ENCODE measurements around the gene PCMT1. TPM values are rescaled to one million over a fixed set of nuclear protein-coding genes. Genes with fewer than 3 reads are reported as not detected.

PCMT1 gene
- total and polyA plus RNA-seq, 2 donors (not counting 1 experiment from before 2014, with no cell fraction given) = 30.3 to 46.4 TPM

GRCh38 chr6:149782337-149782736, 32.8 kb downstream of the PCMT1 start:
- Mint-ChIP-seq H3K4me3 (no peak overlapping the region), H3K27me3 (no peaks in the 10 kb centered on the region), H3K4me1 (no peaks in the 10 kb centered on the region), H3K9me3 (ENCODE audit: insufficient read depth) (no peaks in the 10 kb centered on the region), H3K27ac (no peak overlapping the region)
- H3K79me2 ChIP-seq (ENCODE audit: control insufficient read depth, insufficient read depth, low read length) = peaks cover 2% of the 10 kb centered on the region
- H3K27ac ChIP-seq (ENCODE audit: low read length in 2 of 2) = no peak overlapping the region
- DNase-seq (no peak), ATAC-seq (ENCODE audit: low read depth) (no peak)
- H2AFZ ChIP-seq (ENCODE audit: insufficient read depth, low read depth, low read length, poor library complexity, severe bottlenecking) = no peak overlapping the region
- no peak overlapping the region for H3K9ac ChIP-seq (ENCODE audit: low read length)
- H4K20me1 ChIP-seq (ENCODE audit: control insufficient read depth, insufficient read depth, low read length, poor library complexity, severe bottlenecking) = no peaks in the 10 kb centered on the region
- no peak overlapping the region for H3K4me3 ChIP-seq (ENCODE audit: control extremely low read depth in 1 of 5, extremely low read depth in 1 of 5, insufficient read depth in 1 of 5, low read depth in 2 of 5, low read length in 4 of 5)
- 100% methylated on average over 1 of the region's 2 CpGs for WGBS (ENCODE audit: insufficient coverage)
- peaks cover 0 to 32% of the 10 kb centered on the region in 2 experiments for H3K36me3 ChIP-seq (replicated peaks in 1 of 2; ENCODE audit: control extremely low read depth in 1 of 2, control insufficient read depth in 1 of 2, extremely low read depth in 1 of 2, insufficient read depth in 2 of 2, low read length in 1 of 2)
- TF ChIP-seq CTCF (IDR thresholded peaks at IDR 0.05) (no peak), EZH2 (IDR thresholded peaks at IDR 0.05; ENCODE audit: borderline replicate concordance, insufficient read depth, low read depth, low read length, poor library complexity, severe bottlenecking) (no peak)
- intact Hi-C loops (cut with micrococcal nuclease) = no loop called here
- POLR2A ChIA-PET = no interaction called here
- no peaks in the 10 kb centered on the region for H3K27me3 ChIP-seq (replicated peaks in 1 of 4; ENCODE audit: control extremely low read depth in 1 of 4, control insufficient read depth in 3 of 4, insufficient read depth in 4 of 4, low read length in 3 of 4)
- no peak overlapping the region for H3K4me2 ChIP-seq (replicated peaks; ENCODE audit: low read depth, low read length, poor library complexity, severe bottlenecking)
- H3K4me1 ChIP-seq (ENCODE audit: control insufficient read depth in 2 of 2, insufficient read depth in 2 of 2, low read length in 2 of 2) = no peaks in the 10 kb centered on the region
- no peaks in the 10 kb centered on the region for H3K9me3 ChIP-seq (ENCODE audit: control extremely low read depth in 1 of 3, control insufficient read depth in 2 of 3, insufficient read depth in 1 of 3, low read length in 2 of 3)
- CTCF ChIA-PET = no interaction called here

GRCh38 chr6:149783551-149783950, 34.0 kb downstream of the PCMT1 start:
- POLR2A ChIA-PET = interaction anchor here (0.5 kb wide), 1 partner anchor 434 kb away, joined by 4 read pairs; no protein-coding TSS in a partner anchor
- Histone ChIP-seq H3K9ac (ENCODE audit: low read length) (no peak overlapping the region), H3K27me3 (replicated peaks in 1 of 4; ENCODE audit: control extremely low read depth in 1 of 4, control insufficient read depth in 3 of 4, insufficient read depth in 4 of 4, low read length in 3 of 4) (no peaks in the 10 kb centered on the region), H3K36me3 (replicated peaks in 1 of 2; ENCODE audit: control extremely low read depth in 1 of 2, control insufficient read depth in 1 of 2, extremely low read depth in 1 of 2, insufficient read depth in 2 of 2, low read length in 1 of 2) (peaks cover 0 to 30% of the 10 kb centered on the region in 2 experiments), H2AFZ (ENCODE audit: insufficient read depth, low read depth, low read length, poor library complexity, severe bottlenecking) (no peak overlapping the region), H3K4me2 (replicated peaks; ENCODE audit: low read depth, low read length, poor library complexity, severe bottlenecking) (no peak overlapping the region), H3K27ac (ENCODE audit: low read length in 2 of 2) (no peak overlapping the region), H3K79me2 (ENCODE audit: control insufficient read depth, insufficient read depth, low read length) (peaks cover 2% of the 10 kb centered on the region), H3K4me3 (ENCODE audit: control extremely low read depth in 1 of 5, extremely low read depth in 1 of 5, insufficient read depth in 1 of 5, low read depth in 2 of 5, low read length in 4 of 5) (no peak overlapping the region), H4K20me1 (ENCODE audit: control insufficient read depth, insufficient read depth, low read length, poor library complexity, severe bottlenecking) (no peaks in the 10 kb centered on the region), H3K4me1 (ENCODE audit: control insufficient read depth in 2 of 2, insufficient read depth in 2 of 2, low read length in 2 of 2) (no peaks in the 10 kb centered on the region), H3K9me3 (ENCODE audit: control extremely low read depth in 1 of 3, control insufficient read depth in 2 of 3, insufficient read depth in 1 of 3, low read length in 2 of 3) (no peaks in the 10 kb centered on the region)
- Mint-ChIP-seq H3K4me1 (no peaks in the 10 kb centered on the region), H3K27ac (no peak overlapping the region), H3K4me3 (no peak overlapping the region), H3K27me3 (no peaks in the 10 kb centered on the region), H3K9me3 (ENCODE audit: insufficient read depth) (no peaks in the 10 kb centered on the region)
- CTCF ChIA-PET = no interaction called here
- TF ChIP-seq EZH2 (IDR thresholded peaks at IDR 0.05; ENCODE audit: borderline replicate concordance, insufficient read depth, low read depth, low read length, poor library complexity, severe bottlenecking) (no peak), CTCF (IDR thresholded peaks at IDR 0.05) (no peak)
- DNase-seq (no peak), ATAC-seq (ENCODE audit: low read depth) (no peak)
- intact Hi-C loops (cut with micrococcal nuclease) = no loop called here
- 94% methylated on average over 3 of the region's 3 CpGs for WGBS (ENCODE audit: insufficient coverage)
